Aorta (tissue), 5 donors: ENCODE measurements around the gene SUSD4. TPM values are rescaled to one million over a fixed set of nuclear protein-coding genes. Genes with fewer than 3 reads are reported as not detected.

Experiments used
- ATAC-seq: fragments of 200-7000 bp; cut with Tn5 transposase; one replicate; pipeline ENCODE4 v1.9.1; 2022; ENCODE audit warnings: moderate library complexity; ENCODE audit not compliant: low FRiP score
- DNase-seq, 2 donors: peaks; one replicate each; pipeline ENCODE4 v3.0.0-alpha.2; 2020
- H3K27ac ChIP-seq, 2 donors: one replicate each; pipeline ENCODE4 v1.5.1; 2013; ENCODE audit warnings: low read length in 2 of 2, mild to moderate bottlenecking in 2 of 2, moderate library complexity in 2 of 2, control low read depth in 1 of 2, inconsistent platforms in 1 of 2, low read depth in 1 of 2
- H3K27me3 ChIP-seq, 2 donors: one replicate each; pipeline ENCODE4 v1.6.1; 2013; ENCODE audit warnings: control low read depth in 1 of 2, low read length in 1 of 2, mild to moderate bottlenecking in 1 of 2, moderate library complexity in 1 of 2; ENCODE audit not compliant: insufficient read depth in 2 of 2, control insufficient read depth in 1 of 2
- H3K36me3 ChIP-seq, 2 donors: one replicate each; pipeline ENCODE4 v1.6.1; 2013; ENCODE audit warnings: control low read depth in 1 of 2, low read length in 1 of 2, mild to moderate bottlenecking in 1 of 2; ENCODE audit not compliant: insufficient read depth in 2 of 2, control insufficient read depth in 1 of 2
- H3K4me1 ChIP-seq, 2 donors: one replicate each; pipeline ENCODE4 v1.6.1; 2013; ENCODE audit warnings: low read length in 2 of 2, control low read depth in 1 of 2, mild to moderate bottlenecking in 1 of 2, moderate library complexity in 1 of 2; ENCODE audit not compliant: insufficient read depth in 2 of 2, control insufficient read depth in 1 of 2
- H3K4me3 ChIP-seq, 2 donors: one replicate each; pipeline ENCODE4 v1.5.1; 2013; ENCODE audit warnings: low read length in 2 of 2, control low read depth in 1 of 2, mild to moderate bottlenecking in 1 of 2
- H3K9me3 ChIP-seq: one replicate; pipeline ENCODE4 v1.6.1; 2013; ENCODE audit warnings: mild to moderate bottlenecking, low read length; ENCODE audit not compliant: control insufficient read depth
- WGBS, 2 donors: extraction: QIAGEN DNeasy Blood & Tissue Kit; methylation state at CpG; one replicate each; pipeline ENCODE4 v1.1.7; 2013; 5-methylcytosine and 5-hydroxymethylcytosine counted together
- intact Hi-C, 2 donors: fragments of 100-400 bp; cut with DNase I; formaldehyde crosslinking; loops; one replicate each; pipeline versions ENCODE4 v1.14.2 to v1.15.0; 2022
- polyA plus RNA-seq, 2 donors: library from polyadenylated mRNA; stranded (reverse); fragments of 200-250 nt; gene quantifications; one replicate each; pipeline ENCODE4 v1.2.3, GENCODE V29; 2013
- total RNA-seq, 2 donors: library from RNA; stranded (reverse); fragmentation: NEBNext Ultra II Directional; extraction: Animal tissue kit (Norgen Biotek cat#: 25700); gene quantifications; one replicate each; pipeline ENCODE4 v1.2.1, GENCODE V29; 2021
- donor health status: healthy with polysubstance abuse.
- donor health status: Bipolar disorder and iron deficiency.
- donor health status: DM: no; HTN: no; CAD: no.
- donor health status: DM: no; HTN: no; CAD: no.
- donor health status: DM: yes; HTN: yes; CAD: no.

Gene SUSD4
- total and polyA plus RNA-seq, 4 donors, result 0.46 to 0.81 (median 0.57) TPM

DNA sequence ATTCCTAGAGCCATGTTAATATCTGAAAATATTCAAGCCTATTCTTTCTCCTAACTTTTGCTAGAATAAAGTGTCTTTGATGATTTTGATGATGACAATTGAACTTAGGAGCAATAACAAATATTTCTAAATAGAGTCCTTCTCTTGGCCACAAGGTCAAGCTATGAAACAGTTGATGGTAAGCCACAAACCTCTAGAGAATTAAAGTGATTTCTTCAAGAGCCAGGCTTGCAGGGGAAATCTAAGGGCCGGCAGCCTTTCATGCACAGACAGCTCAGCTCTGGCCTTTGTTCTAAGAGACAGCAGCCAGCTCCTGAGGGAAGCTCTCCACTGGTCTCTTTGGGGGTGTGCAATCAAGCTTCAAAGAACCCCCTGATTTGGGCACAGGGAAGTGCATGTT, 59.0 kb downstream of the SUSD4 start:
- Histone ChIP-seq H3K27ac (no peak overlapping the region), H3K36me3 (no peaks in the 10 kb centered on the region), H3K4me3 (no peak overlapping the region), H3K4me1 (no peaks in the 10 kb centered on the region), H3K27me3 (no peaks in the 10 kb centered on the region), H3K9me3 (no peaks in the 10 kb centered on the region)
- ATAC-seq (no peak), DNase-seq (no peak)
- intact Hi-C loops, result no loop called here
- 50 to 58% methylated on average over 1 of the region's 1 CpG for WGBS, 2 donors

- no peak overlapping the region for H3K4me3 ChIP-seq
- H3K27ac ChIP-seq, result no peak overlapping the region
- intact Hi-C loops, result no loop called here
- H3K9me3 ChIP-seq, result no peaks in the 10 kb centered on the region
- H3K27me3 ChIP-seq, result no peaks in the 10 kb centered on the region
- no peaks in the 10 kb centered on the region for H3K4me1 ChIP-seq
- ATAC-seq (no peak), DNase-seq (no peak)
- WGBS, 2 donors, result 95 to 96% methylated on average over 2 of the region's 2 CpGs
- no peaks in the 10 kb centered on the region for H3K36me3 ChIP-seq
These were observed 62.6 kb downstream of the SUSD4 start for GRCh38 chr1:223301371-223301770.

- H3K4me1 ChIP-seq, result no peaks in the 10 kb centered on the region
- H3K27me3 ChIP-seq, result no peaks in the 10 kb centered on the region
- intact Hi-C loops, result no loop called here
- H3K36me3 ChIP-seq, result no peaks in the 10 kb centered on the region
- no peak overlapping the region for H3K27ac ChIP-seq
- H3K4me3 ChIP-seq, result no peak overlapping the region
- WGBS, 2 donors, result 61 to 69% methylated on average over 1 of the region's 1 CpG
- DNase-seq (no peak), ATAC-seq (no peak)
- H3K9me3 ChIP-seq, result no peaks in the 10 kb centered on the region
These were observed 64.4 kb downstream of the SUSD4 start for GRCh38 chr1:223299553-223299952.

DNA sequence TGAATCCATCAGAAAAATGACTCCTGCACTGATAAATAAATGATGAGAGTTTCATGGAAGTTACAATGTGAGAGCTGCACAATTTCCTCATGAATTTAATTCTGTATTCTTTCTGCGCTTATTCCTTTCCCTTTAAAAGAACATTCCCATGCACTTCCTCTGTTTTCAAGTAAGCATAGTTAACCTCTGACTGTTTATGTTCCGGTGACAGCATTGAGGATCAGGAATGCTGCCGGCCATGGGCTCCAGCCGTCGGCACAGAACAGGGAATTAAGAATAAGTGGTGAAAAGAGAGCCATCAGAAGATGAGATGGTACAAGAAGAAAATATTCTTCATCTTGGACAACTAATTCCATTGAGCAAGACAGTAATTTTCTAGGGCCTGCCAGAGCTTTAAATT, 65.3 kb downstream of the SUSD4 start:
- 44 to 50% methylated on average over 5 of the region's 5 CpGs for WGBS, 2 donors
- intact Hi-C loops, result no loop called here
- no peak overlapping the region for H3K4me3 ChIP-seq

GRCh38 chr1:223297800-223298199, 66.2 kb downstream of the SUSD4 start:
- Histone ChIP-seq H3K27ac (no peak overlapping the region), H3K27me3 (no peaks in the 10 kb centered on the region), H3K9me3 (no peaks in the 10 kb centered on the region), H3K4me1 (no peaks in the 10 kb centered on the region), H3K4me3 (no peak overlapping the region), H3K36me3 (no peaks in the 10 kb centered on the region)
- WGBS, 2 donors, result 94 to 98% methylated on average over 1 of the region's 1 CpG
- ATAC-seq (no peak), DNase-seq (no peak)
- intact Hi-C loops, result no loop called here

More for the DNA sequence above, 65.3 kb downstream of the SUSD4 start:
- no peaks in the 10 kb centered on the region for H3K36me3 ChIP-seq
- no peak for DNase-seq
- no peak overlapping the region for H3K27ac ChIP-seq
- H3K9me3 ChIP-seq, result no peaks in the 10 kb centered on the region
- no peak for ATAC-seq
- H3K27me3 ChIP-seq, result no peaks in the 10 kb centered on the region
- no peaks in the 10 kb centered on the region for H3K4me1 ChIP-seq

- H3K4me3 ChIP-seq, result no peak overlapping the region
- no peak overlapping the region for H3K27ac ChIP-seq
- WGBS, 2 donors, result 84 to 85% methylated on average over 2 of the region's 2 CpGs
- H3K9me3 ChIP-seq, result no peaks in the 10 kb centered on the region
- DNase-seq (no peak), ATAC-seq (no peak)
- no peaks in the 10 kb centered on the region for H3K36me3 ChIP-seq
- H3K4me1 ChIP-seq, result no peaks in the 10 kb centered on the region
- intact Hi-C loops, result no loop called here
- H3K27me3 ChIP-seq, result no peaks in the 10 kb centered on the region
These were observed 72.2 kb downstream of the SUSD4 start for GRCh38 chr1:223291796-223292195.

- Histone ChIP-seq H3K9me3 (no peaks in the 10 kb centered on the region), H3K27ac (no peak overlapping the region), H3K4me1 (no peaks in the 10 kb centered on the region), H3K36me3 (no peaks in the 10 kb centered on the region), H3K4me3 (no peak overlapping the region), H3K27me3 (no peaks in the 10 kb centered on the region)
- intact Hi-C loops, result no loop called here
- ATAC-seq (no peak), DNase-seq (no peak)
- 64 to 66% methylated on average over 3 of the region's 3 CpGs for WGBS, 2 donors
These were observed 73.6 kb downstream of the SUSD4 start for GRCh38 chr1:223290397-223290796.

GRCh38 chr1:223289621-223290020, 74.4 kb downstream of the SUSD4 start:
- WGBS, 2 donors, result 89 to 94% methylated on average over 3 of the region's 3 CpGs
- Histone ChIP-seq H3K4me1 (no peaks in the 10 kb centered on the region), H3K4me3 (no peak overlapping the region), H3K9me3 (peaks cover 2% of the 10 kb centered on the region), H3K27ac (no peak overlapping the region), H3K36me3 (no peaks in the 10 kb centered on the region), H3K27me3 (no peaks in the 10 kb centered on the region)
- DNase-seq (no peak), ATAC-seq (no peak)
- intact Hi-C loops, result no loop called here

DNA sequence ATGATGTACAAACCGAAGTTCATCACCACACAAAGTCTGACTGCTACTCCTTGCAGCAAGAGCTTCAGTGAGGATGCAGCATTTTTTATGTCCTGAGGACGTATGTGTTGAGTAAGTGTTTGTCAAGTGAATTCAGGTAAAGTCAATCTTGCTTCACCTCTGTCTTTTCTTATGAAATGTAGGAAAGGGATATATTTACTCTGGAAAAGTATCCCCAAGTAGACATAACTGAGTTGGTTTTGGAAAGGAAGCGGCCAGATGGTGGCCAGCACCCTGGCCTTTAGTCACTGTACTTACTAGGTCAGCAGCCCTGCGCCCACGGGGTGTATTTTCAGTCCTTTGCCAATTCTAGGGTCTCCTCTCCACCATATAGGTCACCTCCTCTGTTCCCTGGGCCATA, 75.2 kb downstream of the SUSD4 start:
- no peak for ATAC-seq
- H3K27ac ChIP-seq, result no peak overlapping the region
- intact Hi-C loops, result no loop called here
- H3K9me3 ChIP-seq, result peaks cover 2% of the 10 kb centered on the region
- 89 to 91% methylated on average over 5 of the region's 5 CpGs for WGBS, 2 donors
- H3K36me3 ChIP-seq, result no peaks in the 10 kb centered on the region
- no peaks in the 10 kb centered on the region for H3K27me3 ChIP-seq
- H3K4me3 ChIP-seq, result no peak overlapping the region
- DNase-seq, result no peak
- H3K4me1 ChIP-seq, result no peaks in the 10 kb centered on the region
